ENCODE data around the gene EXD3. TPM values are rescaled to one million over a fixed set of nuclear protein-coding genes. Genes with fewer than 3 reads are reported as not detected.

Gene EXD3
- total RNA-seq, 1 donor from 2014 or later = 19.9 TPM

GRCh38 chr9:137374131-137374845, 48.7 kb downstream of the EXD3 start:
- Mint-ChIP-seq H3K9me3 (ENCODE audit: unreplicated experiment) (no peaks in the 10 kb centered on the region), H3K36me3 (ENCODE audit: low read depth, unreplicated experiment) (peaks cover 3% of the 10 kb centered on the region), H3K4me3 (ENCODE audit: unreplicated experiment) (no peak overlapping the region), H3K4me1 (ENCODE audit: unreplicated experiment) (no peaks in the 10 kb centered on the region), H3K27ac (ENCODE audit: unreplicated experiment) (no peak overlapping the region), H3K27me3 (ENCODE audit: unreplicated experiment) (peaks cover 10% of the 10 kb centered on the region)
- no peak for DNase-seq (ENCODE audit: low spot score)
- TF ChIP-seq CTCF (IDR thresholded peaks at IDR 0.05; ENCODE audit: unreplicated experiment) = no peak

- TF ChIP-seq CTCF (IDR thresholded peaks at IDR 0.05; ENCODE audit: unreplicated experiment) = no peak
- Mint-ChIP-seq H3K36me3 (ENCODE audit: low read depth, unreplicated experiment) (peaks cover 3% of the 10 kb centered on the region), H3K27me3 (ENCODE audit: unreplicated experiment) (peaks cover 8% of the 10 kb centered on the region), H3K9me3 (ENCODE audit: unreplicated experiment) (no peaks in the 10 kb centered on the region), H3K4me1 (ENCODE audit: unreplicated experiment) (no peaks in the 10 kb centered on the region), H3K4me3 (ENCODE audit: unreplicated experiment) (no peak overlapping the region), H3K27ac (ENCODE audit: unreplicated experiment) (no peak overlapping the region)
- DNase-seq (ENCODE audit: low spot score) = no peak
Measured at GRCh38 chr9:137373611-137373980, 49.4 kb downstream of the EXD3 start.

- DNase-seq (ENCODE audit: low spot score) = no peak
- H3K27me3 Mint-ChIP-seq (ENCODE audit: unreplicated experiment) = peaks cover 5% of the 10 kb centered on the region
Measured at GRCh38 chr9:137372693-137373610, 50.0 kb downstream of the EXD3 start.

GRCh38 chr9:137371946-137372651, 50.9 kb downstream of the EXD3 start:
- Mint-ChIP-seq H3K27me3 (ENCODE audit: unreplicated experiment) (peaks cover 5% of the 10 kb centered on the region), H3K4me1 (ENCODE audit: unreplicated experiment) (no peaks in the 10 kb centered on the region), H3K4me3 (ENCODE audit: unreplicated experiment) (no peak overlapping the region), H3K27ac (ENCODE audit: unreplicated experiment) (no peak overlapping the region), H3K9me3 (ENCODE audit: unreplicated experiment) (no peaks in the 10 kb centered on the region), H3K36me3 (ENCODE audit: low read depth, unreplicated experiment) (peaks cover 3% of the 10 kb centered on the region)
- no peak for DNase-seq (ENCODE audit: low spot score)
- TF ChIP-seq CTCF (IDR thresholded peaks at IDR 0.05; ENCODE audit: unreplicated experiment) = no peak

More at GRCh38 chr9:137372693-137373610, 50.0 kb downstream of the EXD3 start:
- H3K4me3 Mint-ChIP-seq (ENCODE audit: unreplicated experiment) = no peak overlapping the region
- peaks cover 3% of the 10 kb centered on the region for H3K36me3 Mint-ChIP-seq (ENCODE audit: low read depth, unreplicated experiment)
- H3K4me1 Mint-ChIP-seq (ENCODE audit: unreplicated experiment) = no peaks in the 10 kb centered on the region
- TF ChIP-seq CTCF (IDR thresholded peaks at IDR 0.05; ENCODE audit: unreplicated experiment) = no peak
- no peaks in the 10 kb centered on the region for H3K9me3 Mint-ChIP-seq (ENCODE audit: unreplicated experiment)
- no peak overlapping the region for H3K27ac Mint-ChIP-seq (ENCODE audit: unreplicated experiment)

Measured in endothelial cell (in vitro differentiated cells).